ENCODE results near the gene ZNF214.
A peak's percentile ranks its signal among the peaks of the same experiment; 100 is the strongest.

The ZNF214 gene

DNA sequence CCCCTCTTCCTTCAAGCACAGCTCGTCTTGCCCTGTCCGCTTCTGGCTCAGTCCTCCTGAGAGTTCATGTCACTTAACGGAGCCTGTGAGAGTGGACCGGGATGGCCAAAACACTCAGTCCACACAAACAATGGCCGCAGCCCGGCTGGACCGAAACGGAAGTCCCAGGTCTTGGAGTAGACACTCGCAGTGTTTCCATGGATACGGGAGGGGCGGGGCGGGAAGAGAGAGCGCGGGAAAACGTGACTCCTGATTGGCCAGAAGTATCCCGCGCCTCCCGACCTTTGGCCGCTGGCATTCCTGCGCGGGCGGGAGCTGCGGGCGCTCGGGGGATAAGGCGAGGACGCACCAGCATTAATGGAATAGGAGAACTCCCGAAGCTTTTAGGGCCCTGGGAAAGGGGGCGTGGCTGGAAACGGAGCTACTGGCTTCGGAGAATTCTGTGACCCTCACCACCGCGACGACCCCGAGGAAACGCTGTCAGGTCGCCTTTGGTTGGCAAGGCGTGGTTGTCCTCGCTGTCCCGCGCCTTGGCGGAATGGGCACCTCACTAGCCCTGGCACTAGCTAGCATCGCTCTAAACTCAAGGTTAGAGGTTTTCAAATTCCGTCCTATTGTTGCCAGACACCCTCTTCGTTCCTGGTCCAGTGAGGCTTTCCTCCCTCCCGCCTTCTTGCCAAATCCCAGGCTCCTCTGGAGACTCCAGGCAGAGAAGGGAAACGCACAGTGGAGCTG is at the start of gene ZNF214, which contains the start of gene NLRP14:
TSS of gene ZNF214 (minus strand) at position 164 of the 735 bp plus-strand sequence. CDS start 17,511 bp downstream, outside the sequence.
TSS of gene NLRP14 (plus strand) at position 297 of the 735 bp plus-strand sequence. CDS start 18,108 bp downstream, outside the sequence.
- peak; percentile 19 to 91 (median 80) for DNase-seq

DNA sequence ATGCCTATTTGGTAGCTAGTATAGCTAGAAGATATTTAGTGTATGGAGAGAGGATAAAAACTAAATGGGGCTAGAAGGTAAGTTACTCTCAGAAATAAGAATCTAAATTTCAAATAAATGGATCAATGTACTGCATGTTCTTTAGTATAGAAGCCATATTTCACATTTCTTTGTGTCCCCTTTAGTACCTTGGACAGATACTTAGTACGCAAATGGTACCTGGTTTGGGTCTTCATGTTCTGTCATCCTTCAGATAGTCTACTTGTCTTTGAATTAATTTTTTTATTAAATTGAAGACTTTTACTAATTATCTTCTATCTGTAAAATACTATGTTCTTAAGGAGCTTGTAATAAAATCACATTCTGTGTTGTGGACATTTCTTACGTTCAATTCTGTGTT is 42.4 kb upstream of the ZNF214 start:
- DNase-seq = no peak

DNA sequence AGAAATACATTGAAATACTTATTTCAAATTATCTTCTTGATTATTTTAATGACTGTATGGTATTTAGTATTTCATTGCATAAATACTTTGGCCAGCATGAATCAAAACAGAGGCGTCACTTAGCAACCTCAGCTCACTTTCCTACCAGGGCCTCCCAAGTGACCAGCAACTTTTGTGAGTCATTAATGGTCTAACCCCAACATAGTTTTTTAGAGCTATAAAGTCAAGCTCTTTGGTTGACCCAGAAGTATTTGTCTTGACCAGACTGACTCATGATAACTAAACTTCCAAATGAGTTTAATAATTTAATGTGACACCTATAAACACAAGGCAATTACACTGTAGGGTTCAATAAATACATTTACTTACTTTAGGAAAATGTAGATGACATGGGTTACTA is 40.7 kb upstream of the ZNF214 start:
- DNase-seq = no peak

DNA sequence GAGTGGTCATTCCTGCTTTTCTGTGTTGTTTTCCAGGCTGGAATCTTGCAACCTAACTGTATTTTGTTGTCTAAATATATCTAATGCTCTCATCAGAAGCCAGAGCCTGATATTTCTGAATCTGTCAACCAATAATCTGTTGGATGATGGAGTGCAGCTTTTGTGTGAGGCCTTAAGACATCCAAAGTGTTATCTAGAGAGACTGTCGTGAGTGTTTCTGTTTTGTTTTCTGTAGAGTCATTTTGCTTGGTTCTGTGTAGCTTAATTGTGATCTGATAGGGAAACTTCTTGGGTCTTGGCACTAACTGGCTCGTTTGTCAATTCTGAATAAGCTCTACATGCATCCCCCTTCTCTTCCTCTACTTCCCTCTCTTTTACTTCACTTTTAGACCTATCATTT is 37.5 kb upstream of the ZNF214 start:
- no peak for DNase-seq

DNA sequence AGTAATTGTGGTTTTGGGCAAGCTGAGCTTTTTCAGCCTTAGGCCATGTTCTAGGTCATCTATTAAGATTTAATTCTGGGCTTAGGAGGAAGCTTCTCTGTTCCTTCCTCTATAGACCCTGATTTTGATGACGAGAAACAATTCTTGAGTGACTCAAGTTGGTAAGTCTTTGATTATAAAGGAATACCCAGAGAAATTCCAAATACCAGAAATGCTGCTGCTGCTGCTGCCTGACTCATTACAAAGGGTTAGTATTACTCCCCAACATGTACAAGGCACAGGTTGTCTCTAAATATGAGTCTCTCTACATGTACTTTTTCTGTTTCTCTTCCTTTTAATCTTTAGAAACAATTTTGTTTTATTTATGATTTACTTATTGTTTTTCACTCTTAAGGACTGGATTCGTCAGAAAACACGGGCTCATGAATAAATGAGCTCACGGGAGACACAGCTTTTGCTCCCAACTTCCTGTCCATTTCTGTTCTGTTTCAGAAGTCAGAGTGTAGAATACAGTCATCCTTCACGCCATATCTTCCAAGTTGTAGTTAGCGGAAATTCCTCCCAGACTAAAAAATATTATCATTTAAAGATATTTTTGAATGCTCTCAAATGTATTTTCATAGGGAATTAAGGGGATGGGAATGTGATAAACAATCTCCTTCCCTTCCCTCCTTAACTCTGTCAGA is 36.8 kb upstream of the ZNF214 start:
- no peak for DNase-seq

- DNase-seq = no peak
Measured at GRCh38 chr11:7050191-7050590, 30.0 kb upstream of the ZNF214 start.

DNA sequence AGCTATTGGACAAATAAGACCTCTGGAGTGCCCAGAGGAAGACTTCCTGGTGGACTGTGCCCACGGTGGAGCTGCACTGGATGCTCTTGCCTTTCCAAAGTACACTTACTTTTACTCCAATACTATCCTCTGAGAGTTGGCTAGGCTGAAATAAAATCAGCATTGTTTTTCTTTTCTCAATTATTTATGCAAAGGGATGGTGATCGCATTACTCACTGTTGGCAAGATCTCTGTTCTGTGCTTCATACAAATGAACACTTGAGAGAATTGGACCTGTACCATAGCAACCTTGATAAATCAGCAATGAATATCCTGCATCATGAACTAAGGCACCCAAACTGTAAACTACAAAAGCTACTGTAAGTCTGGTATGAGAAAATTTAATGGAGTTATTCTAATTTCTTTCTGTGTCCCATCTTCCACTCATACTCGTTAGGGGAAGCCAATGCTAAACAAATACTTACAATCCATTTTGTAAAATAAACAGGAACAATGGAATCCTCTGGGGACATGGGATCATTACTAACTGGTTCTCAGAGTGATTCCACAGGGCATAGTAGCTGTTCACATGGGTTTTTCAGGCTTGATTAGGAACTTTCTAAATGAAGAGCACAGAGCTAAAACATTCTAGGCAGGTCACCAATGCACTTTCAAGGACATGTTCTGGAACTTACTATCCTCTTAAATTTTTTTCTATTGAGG is 26.5 kb upstream of the ZNF214 start:
- DNase-seq = no peak

DNA sequence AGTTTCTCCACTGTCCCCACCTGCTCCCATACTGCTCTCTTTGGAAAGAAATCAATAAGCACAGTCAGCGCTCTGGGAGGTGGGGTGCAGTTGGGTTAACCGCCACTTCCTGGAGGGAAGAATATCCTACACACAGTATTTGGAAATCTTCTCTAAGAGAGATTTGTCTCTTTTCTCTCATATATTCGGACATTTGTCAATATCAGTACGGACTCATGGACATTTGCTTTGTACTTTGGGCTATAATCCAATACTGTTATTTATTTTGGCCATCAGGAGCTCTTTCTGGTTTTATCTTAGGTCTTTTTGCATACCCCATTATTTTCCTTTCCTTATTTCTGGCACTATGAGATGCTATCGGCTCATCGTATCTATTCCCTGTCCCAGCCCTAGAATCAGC is 13.9 kb upstream of the ZNF214 start:
- DNase-seq = no peak

GRCh38 chr11:7032692-7033091 is 12.5 kb upstream of the ZNF214 start:
- DNase-seq = no peak

GRCh38 chr11:7031471-7031871 is 11.3 kb upstream of the ZNF214 start:
- no peak for DNase-seq

DNA sequence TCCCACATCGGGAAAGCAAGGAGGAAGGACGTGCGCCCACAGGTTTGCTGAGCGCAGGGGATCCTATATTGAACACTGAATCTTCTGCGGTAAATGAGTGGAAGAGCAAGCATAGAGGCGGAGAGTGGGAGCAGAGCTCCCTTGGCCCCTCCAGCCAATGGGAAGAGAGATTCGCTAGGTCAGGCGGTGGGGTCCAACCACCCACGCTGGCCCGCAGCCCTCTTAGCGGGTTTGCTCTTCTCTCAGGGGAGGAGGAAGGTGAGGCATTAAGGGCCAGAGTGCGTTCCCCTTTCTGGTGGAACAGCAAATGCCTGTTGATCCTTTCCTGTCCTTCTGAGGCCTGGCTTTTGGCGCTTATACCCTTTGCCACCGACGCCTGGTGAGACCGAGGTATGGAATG is 10.7 kb upstream of the ZNF214 start:
- no peak for DNase-seq

DNA sequence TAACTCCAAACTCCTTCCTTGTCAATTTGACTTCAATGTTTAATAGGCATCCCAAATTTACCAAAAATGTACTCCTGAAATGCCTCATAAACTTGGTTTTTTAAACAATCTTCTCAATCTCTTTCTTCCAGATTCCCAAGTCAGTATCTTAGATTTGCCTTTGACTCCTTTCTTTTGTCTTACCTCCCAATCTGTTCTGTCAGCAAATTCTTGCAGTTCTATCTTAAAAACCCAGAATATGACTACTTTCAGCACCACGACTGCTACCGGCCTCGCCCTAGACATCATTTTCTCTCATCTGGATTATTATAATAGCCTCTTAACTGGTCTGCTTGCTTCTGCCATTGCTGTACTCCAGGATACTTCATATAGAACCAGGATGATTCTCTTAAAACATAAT is 8.0 kb upstream of the ZNF214 start:
- DNase-seq = no peak

DNA sequence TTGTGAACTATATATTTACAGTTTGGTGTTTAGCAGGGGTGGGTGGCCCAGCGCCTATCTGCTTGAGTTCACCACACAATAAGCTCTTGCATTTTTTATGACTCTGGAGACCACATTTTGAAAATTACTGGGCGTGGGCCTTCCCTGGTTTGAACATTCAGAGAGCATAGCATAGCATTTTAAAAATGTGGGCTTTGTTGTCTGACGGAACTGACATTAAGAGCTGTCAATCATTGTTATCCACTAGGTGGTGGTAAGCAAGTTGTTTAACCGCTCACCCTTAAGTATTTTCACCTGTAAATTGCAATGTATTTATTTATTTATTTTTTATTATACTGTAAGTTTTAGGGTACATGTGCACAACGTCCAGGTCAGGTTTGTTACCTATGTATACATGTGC is 1.2 kb upstream of the ZNF214 start:
- no peak for DNase-seq

DNA sequence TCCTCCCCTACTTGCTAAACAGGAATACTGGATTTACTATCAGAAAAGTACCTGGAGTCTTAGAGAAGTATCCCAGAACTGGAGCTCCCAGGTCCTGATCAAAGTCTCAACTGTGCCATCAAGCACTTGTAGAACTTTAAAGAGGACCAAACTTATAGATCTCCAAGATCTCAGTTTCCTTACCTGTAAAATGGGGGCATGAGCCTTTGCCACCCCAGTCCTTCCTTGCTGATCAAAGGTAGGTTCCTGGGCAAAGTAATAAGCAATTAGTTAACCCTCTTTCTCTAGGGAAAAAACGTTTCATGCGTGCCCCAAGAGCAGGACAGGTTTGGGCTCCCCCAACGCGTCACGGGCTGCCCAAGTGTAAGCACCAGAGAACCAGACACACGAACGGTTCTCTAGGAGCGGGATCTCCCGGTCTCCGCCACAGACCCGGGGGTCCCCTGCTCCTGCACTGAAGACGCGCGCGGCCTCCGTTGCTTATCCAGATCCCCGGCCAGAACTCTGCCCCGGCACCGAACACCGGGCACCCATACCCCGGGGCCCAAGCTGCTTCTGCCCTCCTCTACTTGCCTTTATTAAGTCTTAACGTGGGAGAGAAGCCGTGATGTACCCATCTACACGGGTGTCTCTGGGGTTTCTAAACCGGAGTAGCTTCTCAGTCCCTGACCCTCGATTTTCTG is 505 bp downstream of the ZNF214 start:
- peak in 17 of 51 donors; percentile 9 to 64 (median 36) for DNase-seq

- no peak for DNase-seq
Measured at GRCh38 chr11:7016011-7016410, 4.1 kb downstream of the ZNF214 start.

GRCh38 chr11:7014118-7014517 is 6.0 kb downstream of the ZNF214 start:
- no peak for DNase-seq

DNA sequence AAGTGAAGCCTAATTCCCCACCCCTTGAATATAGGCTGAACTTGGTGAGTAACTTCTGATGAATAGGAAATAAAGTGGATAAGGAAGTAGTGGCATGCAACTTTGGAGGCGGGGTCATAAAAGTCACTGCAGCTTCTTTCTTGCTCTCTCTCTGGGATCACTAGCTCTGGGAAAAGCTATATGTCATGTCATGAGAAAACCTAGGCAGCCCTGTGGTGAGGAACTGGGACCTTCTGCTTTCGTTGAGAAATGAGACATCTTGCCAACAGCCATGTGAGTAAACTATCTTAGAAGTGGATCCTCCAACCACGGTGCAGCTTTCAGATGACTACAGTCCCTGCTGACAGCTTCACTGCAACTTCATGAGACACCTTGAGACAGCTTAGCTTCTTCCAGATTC is 15.7 kb downstream of the ZNF214 start:
- DNase-seq = no peak

DNA sequence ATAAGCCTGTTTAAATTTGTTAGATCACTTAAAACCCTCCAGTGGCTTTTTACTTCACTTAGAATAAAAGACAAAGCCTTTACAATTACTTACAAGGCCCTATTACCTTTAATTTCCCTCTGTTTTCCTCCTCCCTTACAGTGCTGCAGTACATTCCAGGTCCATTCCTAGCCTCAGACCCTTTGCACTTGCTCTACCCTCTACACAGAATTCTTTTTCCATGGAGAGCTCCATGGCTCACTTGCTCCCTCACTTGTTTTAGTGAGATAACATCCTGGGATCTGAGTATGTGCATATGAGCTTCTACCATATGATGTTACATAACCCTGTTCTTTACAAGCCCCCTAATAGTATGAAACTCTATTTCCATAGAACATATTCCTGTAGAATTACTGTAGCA is 24.4 kb downstream of the ZNF214 start:
- no peak for DNase-seq

DNA sequence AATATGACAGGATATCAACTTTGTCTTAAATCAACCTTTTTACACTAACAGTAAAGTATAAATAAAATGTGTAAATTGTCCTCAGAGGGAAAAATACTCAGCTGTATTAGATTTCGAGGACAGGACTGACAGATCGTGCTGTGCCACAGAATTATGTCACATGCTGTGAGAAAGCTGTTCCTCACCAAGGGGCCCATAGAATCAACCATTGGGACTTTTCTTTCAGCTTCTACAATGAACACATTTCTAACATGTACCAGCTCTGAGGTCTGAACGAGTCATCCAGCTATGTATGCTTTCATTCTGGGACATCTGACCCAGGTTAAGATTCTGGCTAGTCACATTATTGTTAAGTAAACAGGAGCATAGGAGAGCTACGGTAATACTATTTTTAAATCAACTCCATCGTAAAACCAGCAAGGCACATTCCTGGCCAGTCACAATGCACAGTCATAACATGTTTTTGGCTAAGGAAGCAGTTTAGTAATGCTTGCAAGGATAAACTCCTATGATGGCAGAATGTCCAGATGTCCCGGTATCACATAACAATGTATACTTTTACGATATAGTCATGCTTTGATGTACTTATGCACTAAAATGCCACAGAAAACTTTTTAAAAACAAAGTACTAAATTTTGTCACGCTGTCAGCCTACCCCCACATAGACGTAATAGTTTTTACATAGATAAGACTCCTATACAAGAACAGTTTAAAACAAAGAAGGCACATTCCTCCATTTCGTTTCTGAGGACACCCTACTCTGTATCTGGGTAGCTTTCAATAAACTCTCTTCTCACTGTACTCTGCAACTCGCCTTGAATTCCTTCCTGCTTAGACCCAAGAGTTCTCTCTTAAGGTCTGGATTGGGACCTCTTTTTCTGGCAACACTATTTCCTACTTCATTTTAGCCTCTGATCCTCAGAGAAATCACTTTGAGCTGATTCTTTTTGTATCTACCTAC is 27.4 kb downstream of the ZNF214 start:
- DNase-seq = no peak

GRCh38 chr11:6992026-6992425 is 28.1 kb downstream of the ZNF214 start:
- DNase-seq = no peak

GRCh38 chr11:6991227-6991626 is 28.9 kb downstream of the ZNF214 start:
- no peak for DNase-seq

All from hypothalamus (tissue), 51 donors.